SK-N-SH (cell line): ENCODE results near the gene SCD5. TPM values are rescaled to one million over a fixed set of nuclear protein-coding genes. Genes with fewer than 3 reads are reported as not detected.

Experiments
- CTCF ChIA-PET: fragments of 300-600, 350-600 bp; formaldehyde crosslinking; extraction: SDS; loops from one replicate; lab custom pipeline; 2021; lab: Yijun Ruan, JAX
- POLR2A ChIA-PET: fragments of 350-600 bp; sonication (Branson Sonifier 250); formaldehyde crosslinking; extraction: SDS; loops from one replicate; lab custom pipeline; 2020; ENCODE audit warnings: antibody characterized with exemption, inconsistent platforms; lab: Yijun Ruan, JAX
- DNase-seq: peaks from one replicate; pipeline ENCODE4 v3.0.0; 2012
- H2AFZ ChIP-seq: fragments of 200-600 bp; sonication (generic); 2 replicates; pipeline ENCODE4 v1.8.1; 2016; ENCODE audit warnings: antibody characterized with exemption, mild to moderate bottlenecking, low read depth
- H3F3A ChIP-seq: fragments of 200-600 bp; sonication (generic); replicated peaks from 2 replicates; pipeline ENCODE3; 2016; ENCODE audit warnings: antibody characterized with exemption, mild to moderate bottlenecking; ENCODE audit not compliant: insufficient read depth
- H3K27ac ChIP-seq, 2 experiments: fragments of 200-500 bp in 1 of 2; fragments of 200-600 bp in 1 of 2; sonication (Bioruptor generic) in 1 of 2; sonication (generic), shearing (Covaris generic) in 1 of 2; 2 replicates each; pipeline versions ENCODE4 v1.5.1 to v1.6.1; 2014 to 2016; ENCODE audit warnings: low read depth in 2 of 2, inconsistent platforms in 1 of 2, low read length in 1 of 2, mild to moderate bottlenecking in 1 of 2, mixed read lengths in 1 of 2
- H3K27me3 ChIP-seq: fragments of 200-600 bp; sonication (generic), shearing (Covaris generic); 2 replicates; pipeline ENCODE4 v1.6.1; 2016; ENCODE audit warnings: mixed run types; ENCODE audit not compliant: insufficient read depth
- H3K36me3 ChIP-seq, 2 experiments: fragments of 200-500 bp in 1 of 2; fragments of 200-600 bp in 1 of 2; sonication (Bioruptor generic) in 1 of 2; sonication (generic) in 1 of 2; replicated peaks in 1 of 2; 2 replicates each; pipeline versions ENCODE3 to v1.5.1; 2014 to 2016; ENCODE audit warnings: low read length in 1 of 2, mild to moderate bottlenecking in 1 of 2; ENCODE audit not compliant: insufficient read depth in 2 of 2, control insufficient read depth in 1 of 2
- H3K4me1 ChIP-seq, 2 experiments: fragments of 200-500 bp in 1 of 2; fragments of 200-600 bp in 1 of 2; sonication (Bioruptor generic) in 1 of 2; sonication (generic), shearing (Covaris generic) in 1 of 2; 2 replicates each; pipeline versions ENCODE4 v1.5.1 to v1.6.1; 2014 to 2016; ENCODE audit warnings: low read depth in 1 of 2, low read length in 1 of 2, mixed run types in 1 of 2; ENCODE audit not compliant: insufficient read depth in 2 of 2, control insufficient read depth in 1 of 2
- H3K4me2 ChIP-seq: fragments of 200-600 bp; sonication (generic), shearing (Covaris generic); 2 replicates; pipeline ENCODE4 v1.6.1; 2017; ENCODE audit warnings: mixed run types
- H3K4me3 ChIP-seq, 2 experiments: fragments of 200-500 bp in 1 of 2; fragments of 200-600 bp in 1 of 2; sonication (Bioruptor generic) in 1 of 2; sonication (generic), shearing (Covaris generic) in 1 of 2; 2 replicates each; pipeline versions ENCODE4 v1.5.1 to v1.8.1; 2014 to 2016; ENCODE audit warnings: low read depth in 2 of 2, inconsistent platforms in 1 of 2, low read length in 1 of 2, mild to moderate bottlenecking in 1 of 2, mixed read lengths in 1 of 2, moderate library complexity in 1 of 2
- H3K79me2 ChIP-seq: fragments of 200-600 bp; sonication (generic); 2 replicates; pipeline ENCODE4 v1.8.1; 2017; ENCODE audit warnings: mild to moderate bottlenecking; ENCODE audit not compliant: insufficient read depth
- H3K9ac ChIP-seq: fragments of 200-600 bp; sonication (generic); 2 replicates; pipeline ENCODE4 v1.6.1; 2017; ENCODE audit warnings: mixed run types
- H3K9me2 ChIP-seq: fragments of 200-600 bp; sonication (generic); 2 replicates; pipeline ENCODE4 v1.6.1; 2017; ENCODE audit warnings: mixed run types
- H3K9me3 ChIP-seq: fragments of 200-600 bp; sonication (generic); 2 replicates; pipeline ENCODE4 v1.6.1; 2017; ENCODE audit warnings: mixed run types, mild to moderate bottlenecking, moderate library complexity
- H4K20me1 ChIP-seq: fragments of 200-600 bp; sonication (generic); 2 replicates; pipeline ENCODE4 v1.6.1; 2017; ENCODE audit warnings: mild to moderate bottlenecking, mixed run types; ENCODE audit not compliant: insufficient read depth
- ELF1 ChIP-seq: IDR thresholded peaks from 2 replicates; pipeline ENCODE4 v1.4.0; 2012
- EZH2phosphoT487 ChIP-seq: fragments of 200-600 bp; sonication (generic); IDR thresholded peaks from 2 replicates; pipeline ENCODE4 v1.6.1; 2017; ENCODE audit warnings: low read depth, mixed run types, mild to moderate bottlenecking, antibody characterized with exemption, moderate library complexity, borderline replicate concordance
- GABPA ChIP-seq: IDR thresholded peaks from 2 replicates; pipeline ENCODE4 v1.4.0; 2012; ENCODE audit warnings: low read depth, mild to moderate bottlenecking
- GATA2 ChIP-seq: sonication (generic); formaldehyde crosslinking; IDR thresholded peaks from 2 replicates; pipeline ENCODE4 v1.5.0; 2020; ENCODE audit warnings: mild to moderate bottlenecking, missing genetic modification reagents
- MXI1 ChIP-seq: IDR thresholded peaks from 2 replicates; pipeline ENCODE4 v1.6.1; 2012; ENCODE audit warnings: mild to moderate bottlenecking, low read depth, low read length, improper control_type of control experiment
- RCOR1 ChIP-seq: fragments of 150-350 bp; IDR thresholded peaks from 2 replicates; pipeline ENCODE4 v1.6.1; 2017; ENCODE audit warnings: antibody characterized with exemption, low read length
- REST ChIP-seq: IDR thresholded peaks from 2 replicates; pipeline ENCODE4 v1.6.1; 2012; ENCODE audit warnings: mild to moderate bottlenecking, low read depth, low read length, moderate library complexity
- RXRA ChIP-seq: IDR thresholded peaks from 2 replicates; pipeline ENCODE4 v1.4.0; 2012; ENCODE audit warnings: low read depth, mild to moderate bottlenecking, borderline replicate concordance
- SMC3 ChIP-seq: IDR thresholded peaks from 2 replicates; pipeline ENCODE4 v1.6.1; 2012; ENCODE audit warnings: low read depth, low read length, improper control_type of control experiment
- TAF1 ChIP-seq: IDR thresholded peaks from 2 replicates; pipeline ENCODE4 v1.6.1; 2012; ENCODE audit warnings: low read depth, mild to moderate bottlenecking, low read length, moderate library complexity, borderline replicate concordance
- TCF12 ChIP-seq: IDR thresholded peaks from 2 replicates; pipeline ENCODE4 v1.4.0; 2012
- WGBS: methylation state at CpG from one replicate; pipeline ENCODE4 v1.1.6; 2017; ENCODE audit warnings: low lambda C conversion rate; 5-methylcytosine and 5-hydroxymethylcytosine counted together
- polyA plus RNA-seq, 3 experiments: library from polyadenylated mRNA; depleted of rRNA; stranded (reverse); fragments of >200 nt; gene quantifications; 2 replicates each; pipeline ENCODE4 v1.2.3, GENCODE V29; 2012

Gene SCD5
- polyA plus RNA-seq, 1 of the 3 experiments (the other 2 are of a cell fraction) = 23.7 TPM

- no peak overlapping the region for H3K27ac ChIP-seq
- ChIA-PET POLR2A (no interaction called here), CTCF (interaction anchor here (9.2 kb wide), 1 partner anchor 12 kb away, joined by 52 read pairs; no protein-coding TSS in a partner anchor)
- no peaks in the 10 kb centered on the region for H3F3A ChIP-seq
- H3K36me3 ChIP-seq = no peaks in the 10 kb centered on the region
- H3K9me2 ChIP-seq = no peaks in the 10 kb centered on the region
- 86% methylated on average over 1 of the region's 1 CpG for WGBS
- H3K27me3 ChIP-seq = no peaks in the 10 kb centered on the region
- peaks cover 9% of the 10 kb centered on the region; the same call in 1 of the 2 replicates for H4K20me1 ChIP-seq
- TF ChIP-seq TAF1 (no peak), MXI1 (no peak)
- peaks cover 27% of the 10 kb centered on the region for H3K79me2 ChIP-seq
- H3K9me3 ChIP-seq = no peaks in the 10 kb centered on the region
- no peak overlapping the region for H3K4me2 ChIP-seq
- H2AFZ ChIP-seq = no peak overlapping the region
- no peak overlapping the region for H3K4me3 ChIP-seq
- no peak overlapping the region for H3K9ac ChIP-seq
- no peak for DNase-seq
- H3K4me1 ChIP-seq = no peaks in the 10 kb centered on the region; a peak in 1 of 4 replicates
These were observed 89.6 kb downstream of the SCD5 start for GRCh38 chr4:82708982-82709381.

GRCh38 chr4:82706349-82707000, 92.1 kb downstream of the SCD5 start:
- 100% methylated on average over 3 of the region's 3 CpGs for WGBS
- H4K20me1 ChIP-seq = peaks cover 9% of the 10 kb centered on the region; the same call in 1 of the 2 replicates
- no peaks in the 10 kb centered on the region; a peak in 1 of 4 replicates for H3K4me1 ChIP-seq
- ChIA-PET CTCF (interaction anchor here (0.7 to 9.2 kb wide), 2 partner anchors 15 to 245 kb away, joined by 3 to 52 read pairs; no protein-coding TSS in a partner anchor), POLR2A (no interaction called here)
- no peaks in the 10 kb centered on the region for H3K9me3 ChIP-seq
- H3K36me3 ChIP-seq = no peaks in the 10 kb centered on the region
- H3F3A ChIP-seq = no peaks in the 10 kb centered on the region
- no peaks in the 10 kb centered on the region for H3K27me3 ChIP-seq
- no peaks in the 10 kb centered on the region for H3K9me2 ChIP-seq
- H3K27ac ChIP-seq = no peak overlapping the region
- no peak for TF ChIP-seq REST
- no peak for TF ChIP-seq TCF12
- no peak for TF ChIP-seq GABPA
- TF ChIP-seq EZH2phosphoT487 = no peak
- TF ChIP-seq ELF1 = no peak
- TF ChIP-seq RXRA = no peak
- no peak for TF ChIP-seq GATA2 (CRISPR knock-in tag)
- TF ChIP-seq SMC3 = no peak
- no peak for TF ChIP-seq RCOR1
- DNase-seq = no peak
- H3K79me2 ChIP-seq = peaks cover 27% of the 10 kb centered on the region
- H3K4me3 ChIP-seq = no peak overlapping the region
- H2AFZ ChIP-seq = no peak overlapping the region
- no peak overlapping the region for H3K9ac ChIP-seq
- no peak overlapping the region for H3K4me2 ChIP-seq
